ENCODE data around the gene PAK5. TPM values are rescaled to one million over a fixed set of nuclear protein-coding genes. Genes with fewer than 3 reads are reported as not detected.

PAK5 gene
- total and polyA plus RNA-seq, 3 experiments from 2014 or later: not detected

GRCh38 chr20:9515741-9516233, 323.1 kb downstream of the PAK5 start:
- Mint-ChIP-seq H3K9me3 (peaks cover 0 to 15% (median 3%) of the 10 kb centered on the region in 5 donors), H3K36me3 (no peaks in the 10 kb centered on the region), H3K4me3 (no peak overlapping the region), H3K27me3 (peaks cover 21 to 38% of the 10 kb centered on the region in 2 donors), H3K27ac (no peak overlapping the region), H3K4me1 (no peaks in the 10 kb centered on the region)
- ChIA-PET CTCF (no interaction called here), POLR2A (no interaction called here)
- Histone ChIP-seq H3K9me3 (ENCODE audit: low read length) (no peaks in the 10 kb centered on the region), H3K27ac (ENCODE audit: low read depth, low read length) (no peak overlapping the region), H3K4me3 (ENCODE audit: low read length) (no peak overlapping the region), H3K4me1 (ENCODE audit: insufficient read depth, low read length) (no peaks in the 10 kb centered on the region), H3K27me3 (ENCODE audit: insufficient read depth, low read length, poor library complexity, severe bottlenecking) (no peaks in the 10 kb centered on the region), H3K36me3 (ENCODE audit: insufficient read depth, low read length) (no peaks in the 10 kb centered on the region)
- DNase-seq: no peak

GRCh38 chr20:9515214-9515585, 323.7 kb downstream of the PAK5 start:
- no peaks in the 10 kb centered on the region for H3K9me3 ChIP-seq (ENCODE audit: low read length)
- peaks cover 0 to 15% (median 3%) of the 10 kb centered on the region in 5 donors for H3K9me3 Mint-ChIP-seq
- no peak overlapping the region for H3K4me3 Mint-ChIP-seq
- POLR2A ChIA-PET: no interaction called here
- no peak overlapping the region for H3K4me3 ChIP-seq (ENCODE audit: low read length)
- H3K4me1 Mint-ChIP-seq: no peaks in the 10 kb centered on the region
- no peaks in the 10 kb centered on the region for H3K27me3 ChIP-seq (ENCODE audit: insufficient read depth, low read length, poor library complexity, severe bottlenecking)
- H3K36me3 Mint-ChIP-seq: no peaks in the 10 kb centered on the region
- H3K27me3 Mint-ChIP-seq: peaks cover 21 to 40% of the 10 kb centered on the region in 2 donors
- DNase-seq: no peak
- CTCF ChIA-PET: no interaction called here
- no peaks in the 10 kb centered on the region for H3K4me1 ChIP-seq (ENCODE audit: insufficient read depth, low read length)
- H3K36me3 ChIP-seq (ENCODE audit: insufficient read depth, low read length): no peaks in the 10 kb centered on the region
- no peak overlapping the region for H3K27ac ChIP-seq (ENCODE audit: low read depth, low read length)
- no peak overlapping the region for H3K27ac Mint-ChIP-seq

GRCh38 chr20:9514461-9515213, 324.2 kb downstream of the PAK5 start, which contains the start of gene LAMP5:
Gene LAMP5, plus strand, starts transcription at chr20:9514590. Its CDS starts 263 bp downstream, at chr20:9514853.
- Histone ChIP-seq H3K4me1 (ENCODE audit: insufficient read depth, low read length) (no peaks in the 10 kb centered on the region), H3K27me3 (ENCODE audit: insufficient read depth, low read length, poor library complexity, severe bottlenecking) (no peaks in the 10 kb centered on the region), H3K36me3 (ENCODE audit: insufficient read depth, low read length) (no peaks in the 10 kb centered on the region), H3K4me3 (ENCODE audit: low read length) (no peak within 1 kb of the TSS), H3K27ac (ENCODE audit: low read depth, low read length) (no peak within 1 kb of the TSS), H3K9me3 (ENCODE audit: low read length) (no peaks in the 10 kb centered on the region)
- H3K27ac Mint-ChIP-seq: no peak within 1 kb of the TSS
- peaks cover 25 to 43% of the 10 kb centered on the region in 2 donors for H3K27me3 Mint-ChIP-seq
- POLR2A ChIA-PET: no interaction called here
- DNase-seq: no peak
- CTCF ChIA-PET: no interaction called here
- H3K4me1 Mint-ChIP-seq: no peaks in the 10 kb centered on the region
- no peaks in the 10 kb centered on the region for H3K36me3 Mint-ChIP-seq
- peak within 1 kb of the TSS in 1 of 7 donors; percentile 44 for H3K4me3 Mint-ChIP-seq
- peaks cover 0 to 15% (median 3%) of the 10 kb centered on the region in 5 donors for H3K9me3 Mint-ChIP-seq

DNA sequence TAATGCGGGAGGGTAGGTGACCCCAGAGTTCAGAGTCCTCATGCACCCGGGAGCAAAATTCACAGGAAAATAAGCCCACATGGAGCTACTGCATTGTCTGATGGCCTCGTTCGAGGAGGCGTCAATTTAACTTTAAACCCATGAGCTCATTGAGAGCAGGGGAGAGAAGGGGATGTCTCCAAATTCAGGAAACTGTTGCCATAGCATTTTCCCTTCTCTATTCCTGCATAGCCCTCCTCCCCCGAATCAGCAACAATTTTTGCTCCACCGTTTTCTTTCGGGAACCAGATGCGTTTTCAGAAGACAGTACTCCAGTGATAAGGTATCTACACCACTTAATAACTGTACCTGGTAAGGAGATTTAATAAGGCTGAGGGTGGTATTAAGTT, 324.8 kb downstream of the PAK5 start:
- ChIA-PET POLR2A (no interaction called here), CTCF (no interaction called here)
- no peak overlapping the region for H3K27ac ChIP-seq (ENCODE audit: low read depth, low read length)
- Mint-ChIP-seq H3K27me3 (peaks cover 30 to 47% of the 10 kb centered on the region in 2 donors), H3K4me3 (no peak overlapping the region), H3K36me3 (no peaks in the 10 kb centered on the region), H3K27ac (no peak overlapping the region), H3K9me3 (peaks cover 0 to 19% (median 6%) of the 10 kb centered on the region in 5 donors), H3K4me1 (no peaks in the 10 kb centered on the region)
- no peak for DNase-seq
- H3K9me3 ChIP-seq (ENCODE audit: low read length): no peaks in the 10 kb centered on the region
- no peaks in the 10 kb centered on the region for H3K36me3 ChIP-seq (ENCODE audit: insufficient read depth, low read length)
- no peak overlapping the region for H3K4me3 ChIP-seq (ENCODE audit: low read length)
- H3K4me1 ChIP-seq (ENCODE audit: insufficient read depth, low read length): no peaks in the 10 kb centered on the region
- no peaks in the 10 kb centered on the region for H3K27me3 ChIP-seq (ENCODE audit: insufficient read depth, low read length, poor library complexity, severe bottlenecking)

DNA sequence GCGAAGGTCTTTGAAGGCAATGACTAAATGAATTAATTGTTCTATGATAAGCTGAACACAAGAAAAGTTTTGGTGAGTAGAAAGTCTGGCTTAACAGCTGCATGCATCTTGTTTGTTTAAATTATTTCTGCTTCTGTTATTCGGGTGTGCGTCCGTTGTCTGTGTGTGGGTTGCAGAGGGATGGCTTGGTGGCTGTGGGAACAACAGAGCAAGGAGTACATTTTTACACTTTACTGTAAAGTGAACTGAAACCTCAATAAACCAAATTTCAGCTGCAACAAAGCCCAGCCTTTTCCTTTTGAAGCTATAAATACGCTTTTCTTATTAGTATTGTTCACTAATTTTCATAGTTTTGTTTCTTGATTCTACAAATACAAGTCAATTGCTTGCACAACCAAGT, 328.0 kb downstream of the PAK5 start:
- Histone ChIP-seq H3K36me3 (ENCODE audit: insufficient read depth, low read length) (no peaks in the 10 kb centered on the region), H3K27me3 (ENCODE audit: insufficient read depth, low read length, poor library complexity, severe bottlenecking) (no peaks in the 10 kb centered on the region), H3K27ac (ENCODE audit: low read depth, low read length) (no peak overlapping the region), H3K4me1 (ENCODE audit: insufficient read depth, low read length) (no peaks in the 10 kb centered on the region), H3K4me3 (ENCODE audit: low read length) (no peak overlapping the region), H3K9me3 (ENCODE audit: low read length) (no peaks in the 10 kb centered on the region)
- no peak for DNase-seq
- Mint-ChIP-seq H3K4me1 (no peaks in the 10 kb centered on the region), H3K36me3 (no peaks in the 10 kb centered on the region), H3K27me3 (peaks cover 31 to 45% of the 10 kb centered on the region in 2 donors), H3K4me3 (no peak overlapping the region), H3K9me3 (peaks cover 0 to 12% (median 6%) of the 10 kb centered on the region in 5 donors), H3K27ac (no peak overlapping the region)
- ChIA-PET CTCF (no interaction called here), POLR2A (no interaction called here)

- ChIA-PET CTCF (no interaction called here), POLR2A (no interaction called here)
- Mint-ChIP-seq H3K36me3 (no peaks in the 10 kb centered on the region), H3K4me3 (no peak overlapping the region), H3K27me3 (peaks cover 28 to 33% of the 10 kb centered on the region in 2 donors), H3K4me1 (no peaks in the 10 kb centered on the region), H3K27ac (no peak overlapping the region), H3K9me3 (peaks cover 0 to 8% (median 6%) of the 10 kb centered on the region in 5 donors)
- no peak overlapping the region for H3K27ac ChIP-seq (ENCODE audit: low read depth, low read length)
- H3K4me3 ChIP-seq (ENCODE audit: low read length): no peak overlapping the region
- no peaks in the 10 kb centered on the region for H3K9me3 ChIP-seq (ENCODE audit: low read length)
- no peaks in the 10 kb centered on the region for H3K27me3 ChIP-seq (ENCODE audit: insufficient read depth, low read length, poor library complexity, severe bottlenecking)
- H3K36me3 ChIP-seq (ENCODE audit: insufficient read depth, low read length): no peaks in the 10 kb centered on the region
- no peaks in the 10 kb centered on the region for H3K4me1 ChIP-seq (ENCODE audit: insufficient read depth, low read length)
- DNase-seq: no peak
Measured at GRCh38 chr20:9509246-9509645, 329.6 kb downstream of the PAK5 start.

DNA sequence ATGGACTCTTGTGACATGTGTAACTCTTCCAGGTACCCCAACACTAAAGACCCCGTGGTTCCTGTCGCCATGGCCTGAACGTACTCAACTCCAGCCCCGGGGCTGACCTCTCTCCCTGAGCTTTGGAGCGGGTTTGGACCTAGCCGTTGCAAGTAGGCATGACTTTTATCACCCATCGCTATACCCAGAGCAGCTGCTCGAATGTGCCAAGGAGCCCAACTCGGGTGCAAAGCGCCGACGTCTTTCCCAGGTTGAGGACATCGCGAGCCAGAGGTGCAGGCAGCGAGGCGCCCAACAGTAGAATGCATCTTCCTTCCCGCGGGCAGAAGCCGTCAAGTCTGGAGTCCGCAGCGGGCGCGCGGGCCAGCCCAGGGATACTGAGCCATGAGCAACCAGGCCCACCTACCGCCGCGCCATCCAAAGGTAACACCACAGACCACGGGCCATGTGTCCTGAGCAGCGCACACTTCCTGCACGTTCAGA, 330.1 kb downstream of the PAK5 start:
- H3K4me1 Mint-ChIP-seq: no peaks in the 10 kb centered on the region
- CTCF ChIA-PET: no interaction called here
- H3K4me3 ChIP-seq (ENCODE audit: low read length): no peak overlapping the region
- no peak overlapping the region for H3K4me3 Mint-ChIP-seq
- DNase-seq: no peak
- no peaks in the 10 kb centered on the region for H3K9me3 ChIP-seq (ENCODE audit: low read length)
- H3K9me3 Mint-ChIP-seq: peaks cover 0 to 8% (median 7%) of the 10 kb centered on the region in 5 donors
- no peak overlapping the region for H3K27ac ChIP-seq (ENCODE audit: low read depth, low read length)
- H3K27ac Mint-ChIP-seq: no peak overlapping the region
- no peaks in the 10 kb centered on the region for H3K36me3 Mint-ChIP-seq
- H3K36me3 ChIP-seq (ENCODE audit: insufficient read depth, low read length): no peaks in the 10 kb centered on the region
- H3K27me3 ChIP-seq (ENCODE audit: insufficient read depth, low read length, poor library complexity, severe bottlenecking): no peaks in the 10 kb centered on the region
- H3K27me3 Mint-ChIP-seq: peaks cover 23 to 28% of the 10 kb centered on the region in 2 donors
- POLR2A ChIA-PET: no interaction called here
- no peaks in the 10 kb centered on the region for H3K4me1 ChIP-seq (ENCODE audit: insufficient read depth, low read length)

DNA sequence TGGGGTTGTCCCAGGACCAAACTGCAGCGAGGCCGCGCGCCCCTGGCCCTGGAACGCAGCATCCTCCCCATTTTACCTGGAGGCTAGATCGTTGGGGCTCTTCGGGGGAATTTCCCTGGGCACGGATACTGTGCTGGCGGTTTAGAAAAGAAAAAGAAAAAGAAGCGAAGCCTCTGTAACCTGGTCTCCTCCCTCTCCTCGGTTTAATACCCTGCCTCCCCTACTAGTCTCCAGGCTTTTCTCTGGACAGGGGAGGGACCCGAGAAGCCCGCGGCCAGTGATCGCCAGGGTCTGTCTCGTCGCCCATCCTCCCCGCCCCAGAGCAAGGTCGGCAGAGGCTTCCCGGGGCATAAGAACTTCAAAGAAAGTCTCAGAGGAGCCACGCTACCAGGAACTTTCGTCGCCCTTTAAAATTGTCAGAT, 330.6 kb downstream of the PAK5 start:
- no peak overlapping the region for H3K27ac Mint-ChIP-seq
- peaks cover 0 to 11% (median 7%) of the 10 kb centered on the region in 5 donors for H3K9me3 Mint-ChIP-seq
- no peak overlapping the region for H3K4me3 Mint-ChIP-seq
- Histone ChIP-seq H3K9me3 (ENCODE audit: low read length) (no peaks in the 10 kb centered on the region), H3K27me3 (ENCODE audit: insufficient read depth, low read length, poor library complexity, severe bottlenecking) (no peaks in the 10 kb centered on the region), H3K4me3 (ENCODE audit: low read length) (no peak overlapping the region), H3K36me3 (ENCODE audit: insufficient read depth, low read length) (no peaks in the 10 kb centered on the region), H3K4me1 (ENCODE audit: insufficient read depth, low read length) (no peaks in the 10 kb centered on the region), H3K27ac (ENCODE audit: low read depth, low read length) (no peak overlapping the region)
- ChIA-PET POLR2A (no interaction called here), CTCF (no interaction called here)
- H3K27me3 Mint-ChIP-seq: peaks cover 22 to 27% of the 10 kb centered on the region in 2 donors
- DNase-seq: no peak
- H3K36me3 Mint-ChIP-seq: no peaks in the 10 kb centered on the region
- H3K4me1 Mint-ChIP-seq: no peaks in the 10 kb centered on the region

Data from CD8-positive, alpha-beta memory T cell (primary cell).